HG03175 (cell line): ENCODE results near the gene DRG1.
A peak's percentile ranks its signal among the peaks of the same experiment; 100 is the strongest.
"Not testable (repeated sequence)": the region's sequence is repeated elsewhere in the genome, so short reads cannot be mapped to it uniquely, and the experiment has no call there.

Experiments
- ATAC-seq: cut with Tn5 transposase; IDR thresholded peaks from one replicate; pipeline ENCODE4 v1.9.1; 2021; ENCODE audit warnings: mild to moderate bottlenecking, moderate library complexity; ENCODE audit not compliant: unreplicated experiment

The DRG1 gene

DNA sequence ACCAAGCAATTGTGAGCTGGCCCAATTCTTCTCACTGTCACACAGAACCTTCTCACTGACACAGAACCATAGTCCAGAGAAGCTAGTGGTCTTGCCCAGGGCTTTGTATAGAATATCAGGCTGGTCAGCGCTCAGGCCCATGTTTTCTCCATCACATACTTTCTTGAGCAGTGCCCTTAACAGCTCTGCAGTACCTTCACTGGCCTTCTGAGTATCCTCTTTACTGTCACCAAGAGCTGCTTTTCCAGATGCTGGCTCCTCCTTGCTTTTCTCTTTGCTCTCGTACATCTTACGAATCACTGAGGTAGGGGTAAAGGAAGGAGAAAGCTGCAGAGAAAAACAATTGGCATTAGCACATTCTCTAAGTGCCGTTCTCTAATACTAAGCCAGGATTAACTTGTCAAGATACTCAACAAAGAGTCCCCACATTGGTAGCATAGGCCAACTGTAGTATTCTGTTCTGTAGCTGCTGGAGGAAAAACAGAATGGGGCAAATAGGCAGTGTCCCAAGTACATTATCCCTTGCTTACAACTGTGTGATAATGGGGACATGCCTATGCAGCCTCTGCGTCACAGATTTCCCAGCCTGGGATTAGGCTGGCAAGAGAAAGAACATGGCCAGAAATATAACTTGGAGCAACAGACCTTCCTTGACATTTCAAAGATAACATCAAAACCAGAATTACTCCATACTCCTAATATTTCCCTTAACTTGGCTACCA, 43.5 kb downstream of the DRG1 start:
- ATAC-seq, result no peak

DNA sequence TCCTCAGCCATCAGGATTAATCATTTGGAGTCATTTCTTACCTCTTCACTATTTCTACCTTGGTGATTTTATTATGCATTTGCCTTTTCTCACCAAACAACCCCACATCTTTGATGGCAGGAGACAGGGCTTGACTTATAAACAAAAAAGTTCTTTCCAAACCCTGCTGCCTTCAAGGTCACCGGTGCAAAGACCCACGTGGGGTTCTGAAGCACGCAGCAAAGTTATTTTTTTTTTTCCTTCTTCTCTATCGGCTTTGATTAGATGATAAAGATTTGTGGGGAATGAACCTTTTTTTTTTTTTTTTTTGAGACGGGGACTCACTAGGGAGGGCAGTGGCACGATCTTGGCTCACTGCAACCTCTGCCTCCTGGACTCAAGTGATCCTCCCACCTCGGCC, 44.1 kb downstream of the DRG1 start:
- ATAC-seq, result no peak

DNA sequence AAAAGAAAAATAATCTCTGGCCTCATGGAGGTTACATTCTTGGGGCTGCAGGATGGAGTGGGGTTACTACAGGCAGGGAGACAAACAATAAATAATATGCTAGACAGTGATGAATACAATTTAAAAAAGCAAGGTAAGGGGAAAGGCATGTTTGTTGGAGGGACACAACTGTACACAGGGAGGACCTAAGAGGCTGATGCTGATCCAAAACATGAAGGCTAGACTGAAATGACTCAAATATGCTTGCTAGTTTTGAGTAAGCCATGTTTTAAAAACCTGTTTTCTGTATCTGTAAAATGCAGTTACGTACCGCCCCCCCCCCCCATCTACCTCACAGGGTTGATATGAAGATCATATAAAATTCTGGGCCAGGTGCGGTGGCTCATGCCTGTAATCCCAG, 46.2 kb downstream of the DRG1 start:
- ATAC-seq, result no peak

DNA sequence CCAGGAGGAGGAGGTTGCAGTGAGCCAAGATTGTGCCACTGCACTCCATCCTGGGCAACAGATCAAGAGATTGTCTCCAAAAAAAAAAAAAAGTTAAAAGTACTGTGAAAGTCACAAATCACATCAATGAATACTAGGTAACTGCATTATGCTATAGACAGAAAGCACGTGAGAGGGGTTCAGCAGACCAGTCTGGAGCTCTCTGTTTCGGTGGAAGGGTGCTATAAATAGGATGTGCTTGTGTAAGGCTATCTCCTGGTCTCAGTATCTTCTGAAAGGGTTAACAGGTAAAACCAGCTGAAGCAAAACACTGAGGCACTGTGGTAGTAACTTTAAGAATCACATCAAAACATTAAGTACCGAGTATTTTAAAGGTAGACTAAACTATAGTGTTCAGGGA, 46.8 kb downstream of the DRG1 start:
- ATAC-seq, result no peak

DNA sequence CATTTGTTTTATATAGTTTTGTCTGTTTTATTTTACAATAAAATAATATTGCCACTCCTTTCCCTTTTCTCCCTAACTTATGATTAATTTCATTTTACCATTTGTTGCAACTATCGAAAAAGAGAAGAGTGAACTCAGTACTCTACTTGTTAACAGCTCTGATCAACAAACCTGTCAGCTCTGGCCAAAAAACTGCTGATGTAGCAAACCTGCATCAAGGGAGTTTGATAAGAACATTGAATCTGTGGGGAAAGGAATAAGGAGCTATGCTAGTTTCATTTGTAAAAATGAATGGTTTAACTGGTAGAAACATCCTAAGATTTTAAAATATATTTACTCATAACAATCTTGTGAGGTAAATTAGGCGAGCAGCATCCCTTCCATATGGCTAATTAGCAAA, 47.4 kb downstream of the DRG1 start:
- ATAC-seq, result no peak

DNA sequence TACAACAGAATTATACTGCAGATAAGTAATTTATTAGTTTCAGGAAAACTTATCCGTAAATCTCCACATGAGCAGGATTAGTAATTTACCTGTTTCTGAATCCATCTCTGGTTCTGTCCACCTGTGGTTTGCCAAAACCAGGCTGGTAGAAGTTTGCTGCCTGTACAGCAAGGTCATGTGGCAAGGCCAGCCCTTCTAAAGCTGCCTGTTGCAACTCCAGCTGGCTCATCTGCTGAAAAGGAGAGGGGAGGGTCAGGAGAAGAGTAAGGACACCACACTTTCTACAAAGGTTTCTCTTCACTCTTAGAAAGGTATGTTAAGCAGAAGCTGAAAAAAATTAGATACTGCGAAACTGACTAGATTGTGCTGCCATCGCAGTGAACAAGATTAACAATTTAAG, 47.9 kb downstream of the DRG1 start:
- no peak for ATAC-seq

DNA sequence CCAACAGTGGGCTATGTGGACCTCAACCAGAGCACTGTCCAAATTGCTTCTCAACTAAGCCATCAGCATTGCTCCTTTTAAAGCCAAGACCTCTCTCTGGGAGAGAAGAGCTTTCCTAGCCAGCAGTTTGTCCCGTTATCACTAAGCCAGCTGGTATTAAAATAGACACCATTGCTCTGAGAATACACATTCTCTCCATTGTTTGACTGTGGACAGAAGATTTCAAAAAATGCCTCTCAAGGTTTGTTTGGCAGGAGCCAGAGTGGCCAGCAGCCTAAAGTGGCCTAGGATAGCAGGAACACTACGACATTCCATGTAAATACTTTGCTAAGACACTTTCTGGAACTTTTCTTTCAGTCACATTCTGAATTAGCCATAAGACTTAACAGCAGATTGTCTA, 49.0 kb downstream of the DRG1 start:
- no peak for ATAC-seq

DNA sequence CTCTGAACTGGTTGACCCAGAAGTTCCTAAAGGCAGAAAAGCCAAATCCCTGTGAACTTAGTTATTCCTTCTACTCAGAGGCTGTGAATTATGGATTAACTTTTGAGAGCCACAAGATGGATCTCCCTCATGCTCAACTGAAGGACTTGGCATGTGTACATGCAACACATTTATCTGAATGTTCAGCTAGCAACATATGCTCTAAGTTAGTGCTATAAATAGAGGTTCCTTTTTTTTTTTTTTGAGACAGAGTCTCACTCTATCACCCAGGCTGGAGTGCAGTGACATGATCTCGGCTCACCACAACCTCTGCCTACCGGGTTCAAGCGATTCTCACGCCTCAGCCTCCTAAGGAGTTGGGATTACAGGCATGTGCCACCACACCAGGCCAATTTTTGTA, 50.1 kb downstream of the DRG1 start:
- ATAC-seq, result no peak

DNA sequence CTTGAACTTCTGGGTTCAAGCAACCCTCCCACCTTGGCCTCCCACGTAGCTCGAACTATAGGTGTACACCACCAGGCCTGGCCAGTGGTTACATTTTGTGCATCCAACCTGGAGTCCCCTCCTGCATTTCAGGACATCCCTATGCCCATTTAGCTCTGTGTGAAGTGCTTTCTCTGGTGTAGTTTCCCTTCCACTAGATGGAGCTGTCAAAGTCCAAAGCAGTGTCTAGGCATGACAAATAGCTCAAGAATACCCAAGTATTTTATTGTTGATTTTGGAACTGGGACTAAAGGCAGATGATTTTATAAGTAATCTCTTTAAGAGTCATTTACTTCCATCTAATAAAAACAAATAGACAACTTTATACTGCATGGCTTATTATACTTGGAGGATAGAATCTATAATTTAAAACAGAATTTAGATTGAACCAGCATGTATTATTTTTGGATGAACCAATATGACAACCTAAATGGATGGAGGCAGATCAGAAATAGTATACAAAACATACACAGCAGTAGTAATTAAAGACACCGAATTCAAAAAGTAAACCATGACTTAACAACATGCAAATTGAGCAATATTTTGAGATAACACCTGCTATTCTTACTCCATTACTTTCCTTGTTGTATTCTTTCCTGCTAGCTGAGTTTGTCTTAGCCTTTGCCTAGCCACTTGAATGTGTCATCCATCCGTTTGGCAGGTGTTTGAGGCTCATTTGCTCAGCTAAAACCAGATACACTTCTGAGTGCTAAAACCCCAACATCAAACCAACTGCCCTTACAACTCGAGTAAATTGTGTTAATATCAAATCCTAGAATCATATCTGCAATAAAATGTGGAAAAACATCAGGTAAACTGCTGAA, 52.5 kb downstream of the DRG1 start:
- no peak for ATAC-seq

DNA sequence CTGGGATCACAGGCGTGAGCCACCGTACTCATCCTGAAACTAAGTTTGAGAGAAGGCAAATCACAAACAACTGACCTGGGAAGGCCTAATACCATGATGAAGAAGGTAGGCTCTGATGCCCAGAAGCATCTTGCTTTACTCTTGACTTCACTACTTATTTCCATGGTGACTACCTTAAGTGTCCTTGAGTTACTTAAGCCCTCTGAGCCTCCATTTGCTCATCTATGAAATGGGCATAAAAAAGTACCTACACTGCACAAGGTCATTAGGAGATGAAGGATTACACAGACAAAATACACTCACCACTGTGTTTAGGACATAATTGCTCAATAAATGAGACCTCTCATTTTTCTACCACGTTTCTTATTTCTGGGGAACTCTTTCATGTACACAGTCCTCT, 62.3 kb downstream of the DRG1 start:
- ATAC-seq, result no peak

DNA sequence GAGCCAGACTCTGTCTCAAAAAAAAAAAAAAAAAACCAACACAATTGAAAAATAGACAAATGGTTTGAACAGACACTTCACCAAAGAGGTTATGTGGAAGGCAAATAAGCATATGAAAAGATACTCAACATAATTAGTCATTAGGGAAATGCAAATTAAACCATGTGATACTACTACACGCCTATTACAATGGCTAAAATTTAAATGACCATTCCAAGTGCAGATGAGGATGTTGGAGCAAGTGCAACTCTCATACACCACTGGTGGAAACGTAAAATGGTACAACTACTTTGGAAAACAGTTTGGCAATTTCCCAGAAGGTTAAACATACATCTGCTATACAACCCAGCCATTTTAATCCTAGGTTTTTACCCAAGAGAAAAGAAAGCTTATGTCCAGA, 65.9 kb downstream of the DRG1 start:
- no peak for ATAC-seq

DNA sequence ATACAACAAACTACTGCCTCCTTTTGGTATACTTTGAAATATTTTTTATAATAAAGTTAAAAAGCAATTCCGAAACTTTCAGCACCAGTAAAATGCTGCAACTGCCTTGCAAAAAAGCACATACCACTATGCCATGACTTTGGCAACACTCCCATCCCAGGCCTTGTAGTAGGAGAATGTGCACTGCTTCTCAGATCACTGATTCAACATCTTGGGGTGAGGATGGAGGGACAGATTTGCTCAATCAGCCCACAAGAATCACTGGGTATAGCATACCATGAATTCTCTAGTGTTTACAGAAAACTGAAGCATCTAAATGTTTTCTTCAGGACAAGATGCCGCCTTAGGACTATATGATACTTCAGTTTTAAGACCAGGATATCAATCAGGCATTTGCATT, 75.3 kb downstream of the DRG1 start:
- no peak for ATAC-seq

DNA sequence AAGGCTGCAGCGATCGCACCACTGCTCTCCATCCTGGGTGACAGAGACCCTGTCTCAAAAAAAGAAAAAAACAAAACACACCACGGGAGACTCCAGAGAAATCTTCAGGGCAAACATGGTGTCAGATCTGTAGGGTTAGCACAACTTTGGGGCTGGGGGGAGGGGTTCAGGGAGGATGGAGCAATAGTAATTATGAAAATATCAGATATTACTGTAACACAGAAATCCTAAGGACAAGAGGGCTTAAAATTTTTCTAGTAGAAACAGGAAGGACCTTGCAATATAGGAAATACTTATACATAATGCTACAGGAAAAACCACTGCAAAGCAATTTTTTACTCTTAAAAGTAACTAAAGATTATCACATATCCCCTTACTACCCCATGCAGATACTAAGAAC, 76.4 kb downstream of the DRG1 start:
- no peak for ATAC-seq

DNA sequence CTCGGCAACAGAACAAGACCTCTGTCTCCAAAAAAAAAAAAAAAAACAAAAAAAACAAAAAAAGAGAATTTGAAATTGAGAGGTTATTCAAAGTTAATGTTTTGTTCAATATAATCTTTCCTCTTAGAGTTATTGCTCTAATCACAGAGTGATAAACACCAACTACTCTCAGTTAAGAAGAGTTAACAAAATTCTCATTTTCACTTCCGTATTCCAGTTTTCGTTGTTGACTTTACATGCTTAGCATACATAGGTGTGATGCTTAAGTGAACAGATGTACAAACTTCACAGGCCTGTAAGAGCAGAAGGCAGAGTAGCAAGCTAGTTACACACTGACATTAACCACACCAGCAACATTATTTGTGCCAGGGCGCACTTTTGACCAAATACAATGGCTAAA, 77.9 kb downstream of the DRG1 start:
- peak; percentile 75 for ATAC-seq

DNA sequence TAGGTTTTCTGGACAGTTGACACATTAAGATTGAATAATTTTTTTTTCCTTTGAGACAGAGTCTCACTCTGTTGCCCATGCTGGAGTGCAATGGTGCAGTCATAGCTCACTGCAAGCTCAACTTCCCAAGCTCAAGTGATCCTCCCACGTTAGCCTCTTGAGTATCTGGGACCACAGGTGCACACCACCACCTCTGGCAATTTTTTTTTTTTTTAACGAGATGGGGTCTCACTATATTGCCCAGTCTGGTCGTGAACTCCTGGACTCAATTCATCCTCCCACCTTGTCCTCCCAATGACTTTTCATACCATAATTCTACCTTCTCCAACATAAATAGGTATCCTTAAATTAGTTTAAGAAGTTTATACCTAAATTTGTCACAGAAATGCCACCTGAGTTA, 81.7 kb downstream of the DRG1 start:
- ATAC-seq, result no peak

DNA sequence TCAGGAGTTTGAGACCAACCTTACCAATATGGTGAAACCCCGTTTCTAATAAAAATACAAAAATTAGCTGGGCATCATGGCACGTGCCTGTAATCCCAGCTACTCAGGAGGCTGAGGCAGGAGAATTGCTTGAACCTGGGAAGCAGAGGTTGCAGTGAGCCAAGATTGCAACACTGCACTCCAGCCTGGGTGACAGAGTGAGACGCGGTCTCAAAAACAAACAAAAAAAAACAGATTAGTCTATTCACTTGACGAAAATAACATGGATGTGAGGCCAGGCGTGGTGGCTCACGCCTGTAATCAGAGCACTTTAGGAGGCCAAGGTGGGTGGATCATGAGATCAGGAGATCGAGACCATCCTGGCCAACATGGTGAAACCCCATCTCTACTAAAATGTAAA, 83.1 kb downstream of the DRG1 start:
- ATAC-seq, result not testable (repeated sequence)
